HTERT RPE-1 (cell line): Measurements from ENCODE around the gene FER.
"Not testable (repeated sequence)": the region's sequence is repeated elsewhere in the genome, so short reads cannot be mapped to it uniquely, and the experiment has no call there.

ENCODE experiments used
- in situ Hi-C: fragments of 300-500 bp; cut with MboI; formaldehyde crosslinking; loops from 4 replicates; pipeline ENCODE4 v1.14.3; 2020; ENCODE audit warnings: low sequenced_read_pairs

Gene FER

DNA sequence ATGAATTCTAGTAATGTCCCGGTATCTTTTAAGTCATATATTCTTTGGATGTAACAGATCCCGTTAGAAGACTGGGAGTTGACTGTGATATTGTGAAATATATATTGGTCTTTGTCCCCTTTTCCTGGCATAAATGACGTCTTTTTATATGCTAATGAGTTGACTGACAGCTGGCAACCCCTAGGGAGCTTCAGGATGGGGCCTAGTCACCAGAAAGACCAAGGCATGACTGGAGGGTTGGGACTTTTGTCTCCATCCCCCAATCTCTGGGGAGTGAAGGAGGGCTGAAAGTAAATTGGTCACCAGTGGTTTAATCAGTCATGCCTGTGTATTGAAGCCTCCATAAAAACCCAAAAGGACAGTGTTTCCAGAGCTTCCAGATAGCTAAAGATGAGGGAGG lies 420.5 kb downstream of the FER start:
- in situ Hi-C loops = no loop called here

DNA sequence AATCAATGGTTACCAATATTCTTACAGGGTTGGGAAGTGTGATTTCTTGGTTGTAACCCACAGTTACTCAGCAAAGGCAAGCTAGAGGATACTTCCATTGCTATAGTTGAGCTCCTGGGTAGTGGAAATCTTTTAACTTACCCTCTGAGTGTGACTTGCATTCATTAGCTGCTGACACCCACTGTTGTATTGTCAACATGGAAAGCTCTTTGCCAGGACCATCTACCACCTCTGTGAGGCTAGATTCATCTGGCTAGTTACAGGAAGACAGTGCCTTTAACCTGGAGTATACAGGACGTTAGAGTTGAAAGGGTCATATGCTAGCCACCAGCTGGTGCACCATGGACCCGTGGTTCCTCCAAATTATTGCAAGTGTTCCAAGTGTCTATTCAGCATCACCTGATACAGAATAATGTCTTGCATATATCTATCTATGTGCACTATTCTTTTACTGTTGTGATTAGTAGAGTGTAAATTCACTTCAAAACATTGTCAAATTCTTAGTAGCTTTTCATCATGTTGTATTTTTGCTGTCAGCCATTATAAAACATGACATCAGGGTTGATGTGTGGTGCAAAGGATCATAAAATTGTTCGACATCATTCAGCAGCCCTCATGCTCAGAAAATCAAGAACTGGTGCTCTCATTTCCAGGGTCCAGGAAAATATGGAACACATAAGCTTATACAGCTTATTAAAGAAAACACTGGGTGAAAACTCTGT lies 423.1 kb downstream of the FER start:
- in situ Hi-C loops = no loop called here

DNA sequence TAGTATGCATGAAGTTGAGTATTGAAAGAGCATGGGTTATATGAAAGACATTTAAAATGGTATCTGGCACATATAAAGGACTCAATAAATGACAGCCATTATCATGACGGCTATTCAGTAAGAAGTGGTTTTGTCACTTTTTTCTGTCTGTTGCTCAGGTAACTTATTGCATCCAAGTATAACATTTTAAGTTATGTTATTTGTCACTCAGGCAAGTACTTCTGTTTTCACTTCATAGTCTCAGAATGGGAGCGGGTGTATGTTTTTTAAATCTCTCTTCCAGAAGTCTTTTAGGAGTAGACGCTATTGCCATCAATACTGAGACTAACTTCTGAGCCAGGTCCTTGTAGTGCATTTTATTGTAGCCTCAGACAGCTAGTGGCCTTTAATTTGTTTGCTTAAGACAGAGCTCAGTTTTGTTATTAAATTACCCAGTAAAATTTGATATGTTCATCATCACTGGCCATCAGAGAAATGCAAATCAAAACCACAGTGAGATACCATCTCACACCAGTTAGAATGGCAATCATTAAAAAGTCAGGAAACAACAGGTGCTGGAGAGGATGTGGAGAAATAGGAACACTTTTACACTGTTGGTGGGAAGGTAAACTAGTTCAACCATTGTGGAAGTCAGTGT lies 423.9 kb downstream of the FER start:
- in situ Hi-C loops = not testable (repeated sequence)

DNA sequence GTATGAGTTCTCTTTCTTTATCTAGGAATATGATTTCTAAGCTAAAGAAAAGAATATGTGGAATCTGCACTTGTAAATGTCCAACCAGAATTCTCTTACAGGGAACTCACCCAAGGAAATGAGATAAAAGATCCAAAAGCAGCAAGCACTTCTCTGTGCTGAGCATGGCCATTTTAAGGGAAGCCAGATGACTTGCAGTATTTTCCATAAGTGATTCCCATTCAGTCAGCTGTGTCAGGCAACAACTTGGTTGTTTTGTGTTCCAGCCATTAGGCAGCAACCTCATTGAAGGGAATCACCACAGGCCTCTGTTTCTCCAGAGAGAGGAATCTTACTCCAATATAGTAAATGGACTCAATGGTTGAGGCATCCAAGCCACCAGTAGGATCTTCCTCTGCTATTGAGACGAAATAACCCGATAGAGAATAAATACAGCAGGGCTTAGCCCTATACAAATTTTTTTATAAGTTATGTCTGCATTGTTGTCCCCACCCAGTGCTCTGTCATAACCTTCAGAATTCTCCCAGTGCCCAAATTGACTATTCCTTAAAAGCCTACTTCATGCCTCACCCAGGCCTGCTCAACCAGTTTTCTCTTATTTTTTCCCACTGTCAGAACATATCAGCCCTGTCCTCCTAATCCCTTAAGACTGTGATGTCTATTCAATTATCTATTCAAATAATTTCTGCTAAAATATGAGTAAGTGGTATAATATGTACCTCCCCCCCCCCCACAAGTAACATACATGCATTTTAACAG lies 425.5 kb downstream of the FER start:
- in situ Hi-C loops = no loop called here

DNA sequence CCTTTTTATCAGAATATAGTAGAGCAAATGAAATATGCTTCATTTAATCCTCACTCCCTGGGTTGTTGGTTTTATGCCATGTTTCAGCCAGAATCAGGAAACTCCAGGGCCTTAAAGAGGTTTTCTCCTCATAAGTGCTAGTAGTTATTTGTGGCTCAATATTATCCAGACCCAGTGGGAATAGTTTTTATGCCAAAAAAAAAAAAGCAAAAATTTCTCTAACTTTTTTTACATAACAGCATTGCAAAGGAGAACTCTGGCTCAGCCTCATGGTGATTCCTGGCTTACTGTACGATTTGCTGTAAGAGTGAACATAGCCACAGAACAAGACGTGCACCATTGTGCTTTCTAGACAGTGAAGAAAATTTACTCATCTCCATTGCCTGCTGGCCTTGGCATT lies 429.5 kb downstream of the FER start:
- in situ Hi-C loops = no loop called here

DNA sequence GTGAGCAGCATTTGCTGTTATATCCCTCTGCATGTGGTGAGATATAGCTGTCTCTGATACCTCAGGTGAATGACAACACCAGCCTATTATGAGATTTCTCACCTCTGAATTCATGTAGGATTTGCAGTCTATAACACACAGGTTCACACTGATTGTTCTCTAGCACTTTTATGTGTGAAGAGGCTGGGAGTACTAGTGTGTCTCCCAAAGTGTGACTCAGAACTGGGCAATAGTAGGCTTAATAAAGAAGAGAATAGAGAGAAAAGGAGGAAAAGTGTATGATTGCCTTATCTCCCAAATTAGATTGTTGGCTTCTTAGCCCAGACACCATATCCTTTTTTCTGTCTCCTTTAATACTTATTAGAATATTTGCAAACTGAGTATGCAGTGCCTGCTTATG lies 430.1 kb downstream of the FER start:
- in situ Hi-C loops = no loop called here

DNA sequence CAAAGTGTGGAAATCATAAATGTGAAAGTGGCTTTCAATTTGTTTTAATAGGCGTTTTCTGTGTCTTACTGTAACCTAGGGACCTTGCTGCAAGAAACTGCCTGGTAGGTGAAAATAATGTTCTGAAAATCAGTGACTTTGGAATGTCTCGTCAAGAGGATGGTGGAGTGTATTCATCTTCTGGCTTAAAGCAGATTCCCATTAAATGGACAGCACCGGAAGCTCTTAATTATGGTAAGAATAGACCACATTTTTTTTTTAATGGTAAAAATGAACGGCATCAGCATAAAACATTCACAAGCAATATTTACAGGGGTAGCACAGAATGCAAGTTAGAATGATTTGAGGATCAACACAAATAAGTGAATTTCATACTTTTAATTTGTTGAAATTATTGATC lies 433.0 kb downstream of the FER start:
- in situ Hi-C loops = no loop called here

DNA sequence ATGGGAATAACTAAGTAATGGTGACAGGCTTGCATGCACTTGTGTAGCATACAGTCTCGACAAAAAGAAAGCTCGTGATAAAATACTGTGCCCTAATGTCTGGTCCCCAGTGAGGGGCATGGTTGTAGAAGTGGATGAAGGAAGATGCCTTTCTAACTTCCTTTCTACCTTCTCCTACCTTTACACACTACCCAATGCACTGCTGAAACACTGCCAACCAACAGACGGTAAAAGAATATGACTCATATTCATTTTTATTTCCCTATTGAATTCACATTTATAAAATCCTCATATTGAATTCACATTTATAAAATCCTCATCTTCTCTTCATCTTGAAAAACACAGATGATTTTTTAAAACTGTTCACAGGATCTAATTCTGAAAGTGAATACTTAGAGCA lies 439.1 kb downstream of the FER start:
- in situ Hi-C loops = no loop called here

DNA sequence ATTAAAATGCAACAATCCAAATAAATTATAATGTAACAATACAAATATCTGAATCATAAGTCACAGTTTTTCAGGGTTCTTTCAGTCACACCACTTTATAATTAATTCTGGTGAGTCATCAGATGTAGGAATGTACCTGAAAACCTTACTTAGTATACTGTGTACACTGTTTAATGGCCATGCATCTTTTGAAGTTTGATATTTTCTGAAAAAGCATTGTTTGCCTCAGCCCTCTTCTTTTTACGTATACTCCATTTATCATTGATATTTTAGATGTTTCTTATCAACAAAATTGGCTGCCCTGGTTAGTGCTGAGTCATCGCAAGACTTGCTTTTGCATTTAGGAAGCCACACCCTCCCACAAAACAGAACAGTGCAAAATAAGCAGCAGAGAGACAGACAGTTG lies 443.5 kb downstream of the FER start:
- in situ Hi-C loops = no loop called here

DNA sequence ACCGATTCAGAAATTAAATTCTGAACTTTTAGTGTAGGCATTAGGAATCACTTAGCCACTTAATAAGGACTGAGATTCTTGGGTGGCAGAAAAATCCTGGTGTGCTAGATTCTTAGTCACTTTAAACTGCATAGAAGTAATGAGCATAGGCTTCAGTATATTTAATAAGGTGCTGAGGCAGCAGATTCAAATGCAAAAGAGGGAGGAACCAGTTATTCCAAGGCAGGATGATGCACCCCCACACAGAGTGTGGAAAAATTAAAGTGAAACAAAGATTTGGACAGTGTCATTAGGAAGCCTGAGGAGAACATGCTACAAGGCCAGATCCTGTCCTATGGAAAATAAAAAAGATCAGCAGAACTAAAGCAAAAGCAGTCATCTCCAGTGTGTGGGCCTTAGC lies 444.3 kb downstream of the FER start:
- in situ Hi-C loops = no loop called here

DNA sequence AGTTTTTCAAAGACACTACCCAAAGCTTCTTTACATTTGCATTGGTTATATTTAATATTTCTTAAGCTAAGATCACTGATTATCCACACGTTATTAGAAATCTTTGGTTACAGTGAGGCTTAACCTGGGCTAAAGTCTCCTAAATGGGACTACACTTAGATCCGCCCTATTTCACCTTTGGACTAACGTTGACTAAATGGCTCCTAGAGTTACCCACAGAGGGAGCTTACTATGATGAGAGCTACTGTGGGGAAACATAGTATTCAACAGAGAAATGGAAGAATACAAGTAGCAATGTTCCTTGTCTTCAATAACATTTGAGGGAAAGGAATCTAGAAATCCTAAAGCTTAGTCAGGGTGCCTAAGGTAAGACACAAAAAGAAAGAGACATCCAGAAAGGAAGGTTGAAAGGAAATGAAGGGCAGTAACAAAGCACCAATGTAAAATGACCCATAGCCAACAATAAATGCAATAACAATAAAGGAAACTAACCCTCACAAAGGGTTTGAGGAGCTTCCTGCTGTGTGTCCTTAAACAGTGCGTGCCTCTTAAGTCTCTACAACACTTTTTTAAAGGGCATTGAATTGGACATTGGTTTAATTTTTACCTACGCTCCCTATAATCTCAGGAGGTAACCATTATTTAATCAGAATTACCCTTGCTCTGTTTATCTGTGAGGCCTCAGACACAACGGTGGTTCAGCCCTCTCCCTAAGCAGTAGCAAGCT lies 445.0 kb downstream of the FER start:
- in situ Hi-C loops = no loop called here

DNA sequence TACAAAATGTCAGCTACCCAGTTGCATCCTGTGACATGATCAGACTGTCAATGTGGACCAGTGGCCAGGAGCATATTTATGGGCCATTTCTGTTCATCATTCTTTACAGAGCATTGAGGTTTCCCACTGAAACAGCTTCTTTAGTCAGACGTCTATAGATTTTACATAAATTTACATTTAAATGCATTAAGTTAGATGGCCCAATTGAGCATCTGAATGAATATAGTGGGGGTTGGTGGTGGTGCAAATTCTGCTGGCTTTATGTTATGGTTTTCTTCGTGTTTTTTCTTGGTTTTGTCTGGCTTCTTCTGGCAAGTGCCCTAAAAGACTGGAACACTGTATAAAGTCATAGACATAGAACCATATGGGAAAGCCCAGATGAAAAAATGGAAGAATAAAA lies 448.0 kb downstream of the FER start:
- in situ Hi-C loops = no loop called here

DNA sequence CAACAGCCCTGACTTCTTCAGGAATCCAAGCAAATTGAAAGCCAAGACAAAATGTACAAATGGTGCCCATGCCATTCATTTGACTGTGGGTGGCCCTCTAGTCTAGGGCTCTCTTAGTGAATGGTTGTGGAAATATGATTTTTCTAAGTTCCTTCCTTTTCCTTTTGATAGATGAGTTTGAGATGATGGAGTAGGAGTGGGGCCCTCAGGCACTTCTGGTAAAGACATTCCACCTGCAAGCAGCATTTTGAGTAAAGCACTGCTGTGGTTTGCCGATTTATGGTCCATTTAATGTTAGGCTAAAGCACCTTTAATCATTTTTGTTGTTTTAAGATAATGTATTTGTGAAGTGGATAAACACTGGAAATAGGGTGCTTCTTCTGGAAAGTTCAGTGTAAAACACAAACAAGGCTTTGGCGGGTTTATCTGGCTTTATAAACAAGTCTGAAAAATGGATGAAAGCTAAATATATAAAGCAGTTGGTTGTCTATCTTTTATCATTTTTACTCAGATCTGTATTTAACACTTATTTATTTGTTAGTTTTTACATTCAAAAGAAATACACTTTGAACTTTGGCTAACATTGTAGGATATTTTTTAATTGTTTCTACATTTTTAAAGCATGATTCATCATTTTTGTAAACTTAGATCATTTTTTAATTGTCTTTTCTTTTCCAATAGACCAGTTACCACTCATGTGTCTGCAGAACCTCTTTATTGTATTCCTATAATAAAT lies 448.6 kb downstream of the FER start:
- in situ Hi-C loops = no loop called here

DNA sequence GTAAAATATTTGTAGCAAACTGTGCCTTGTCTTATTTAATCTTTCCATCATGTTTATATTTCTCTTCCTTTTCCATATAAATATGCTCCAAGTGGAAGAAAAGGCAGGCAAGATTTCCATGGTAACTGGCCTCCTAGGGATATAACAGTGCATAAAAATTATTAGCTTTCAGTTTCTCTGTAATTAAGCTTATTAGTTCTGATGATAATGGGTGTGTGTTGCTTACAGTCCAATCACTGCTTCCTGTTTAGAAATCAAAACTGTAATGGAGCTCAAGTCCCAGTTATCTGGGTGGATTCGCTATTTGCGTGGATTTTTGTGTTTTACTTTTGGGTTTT lies 449.1 kb downstream of the FER start:
- in situ Hi-C loops = no loop called here

DNA sequence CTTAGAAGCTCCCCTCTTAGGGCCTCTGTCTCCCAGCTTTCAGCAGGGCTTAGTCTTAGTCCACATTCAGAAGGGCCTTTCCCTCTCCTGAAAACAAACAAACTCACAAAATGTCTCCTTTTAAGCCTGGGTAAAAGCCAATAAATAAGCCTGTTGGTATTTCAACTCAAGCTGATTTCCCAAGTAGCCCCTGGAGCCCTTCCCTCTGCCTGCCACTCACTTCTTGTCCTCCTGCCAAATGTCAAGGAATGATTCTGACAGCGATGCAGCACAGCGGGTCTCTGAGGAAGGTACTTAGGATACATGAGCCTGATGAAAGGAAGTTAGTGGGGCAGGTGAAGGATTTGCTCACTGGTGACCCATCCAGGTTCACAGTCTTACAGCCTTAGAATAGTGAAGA lies 451.6 kb downstream of the FER start:
- in situ Hi-C loops = no loop called here

DNA sequence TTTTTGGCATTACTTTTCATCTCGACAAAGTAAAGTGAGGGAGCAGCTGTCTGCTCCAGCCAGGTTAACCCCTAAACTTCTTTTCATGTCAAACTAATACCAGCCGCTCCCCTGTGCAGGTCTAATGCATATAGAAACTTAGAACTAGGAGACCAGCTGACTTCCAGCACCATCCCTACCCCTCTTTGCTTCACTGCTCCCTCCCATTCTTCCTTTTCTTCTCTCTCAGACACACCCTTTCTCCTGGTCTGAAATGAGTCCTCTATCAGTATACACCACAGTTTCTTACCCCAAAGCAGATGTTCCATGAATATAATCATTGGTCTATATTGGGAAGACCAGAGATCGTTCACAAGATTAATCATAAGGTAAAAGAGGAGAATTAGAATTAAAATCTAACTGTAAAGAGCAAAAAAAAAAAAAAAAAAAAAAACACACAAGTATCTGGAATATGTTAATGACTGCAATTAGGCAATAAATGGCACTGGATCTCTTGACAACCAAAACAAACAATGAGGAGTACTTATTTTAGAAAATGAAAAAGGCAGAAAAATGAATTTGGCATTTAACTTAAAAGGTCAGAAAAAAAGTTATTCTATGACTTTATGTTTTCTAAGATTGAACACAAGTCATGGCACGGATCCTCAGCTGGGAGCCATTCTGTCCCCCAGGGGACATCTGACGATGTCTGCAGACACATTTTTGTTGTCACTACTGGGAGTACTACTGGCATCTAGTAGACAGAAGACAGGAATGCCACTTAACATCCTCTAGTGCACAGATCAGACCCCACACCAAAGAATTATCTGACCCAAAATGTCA lies 452.3 kb downstream of the FER start:
- in situ Hi-C loops = no loop called here

DNA sequence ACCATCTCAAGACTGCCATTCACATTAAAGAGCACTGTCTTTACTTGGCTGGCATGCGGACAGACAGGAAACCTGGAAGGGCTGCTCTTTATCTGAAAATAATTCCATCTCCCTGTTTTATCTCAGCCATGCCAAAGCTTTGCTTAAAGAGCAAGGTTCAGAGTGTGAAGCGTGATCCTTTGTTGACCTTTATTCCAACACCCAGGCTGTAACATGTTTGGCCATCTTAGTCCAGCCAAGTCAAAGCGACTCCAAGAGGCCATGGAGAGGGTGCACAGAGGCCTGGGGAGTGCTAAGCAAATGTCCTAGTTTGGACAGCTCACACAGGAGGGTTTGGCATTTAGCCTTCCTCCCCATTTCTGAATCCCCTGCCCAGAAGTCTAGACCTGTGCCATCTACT lies 467.3 kb downstream of the FER start:
- in situ Hi-C loops = no loop called here

DNA sequence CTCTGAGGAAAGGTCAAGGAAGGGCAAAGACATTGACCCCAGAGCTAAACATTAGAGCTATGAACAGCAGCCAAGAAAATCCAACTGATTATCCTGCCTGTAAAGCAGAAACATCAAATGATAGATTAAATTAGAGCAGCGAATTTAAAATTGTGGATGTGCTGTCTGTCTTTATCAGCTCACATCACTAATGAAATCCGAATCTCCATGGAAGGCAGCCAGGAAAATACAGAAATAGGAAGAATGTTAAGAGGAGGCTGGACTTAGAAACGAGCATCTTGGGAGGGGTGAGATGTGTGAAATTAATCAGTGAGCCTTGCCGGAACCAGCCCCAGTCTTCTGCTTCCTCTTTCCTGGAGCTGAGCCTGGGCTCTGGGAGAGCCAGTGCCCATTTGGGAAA lies 471.1 kb downstream of the FER start:
- in situ Hi-C loops = no loop called here

DNA sequence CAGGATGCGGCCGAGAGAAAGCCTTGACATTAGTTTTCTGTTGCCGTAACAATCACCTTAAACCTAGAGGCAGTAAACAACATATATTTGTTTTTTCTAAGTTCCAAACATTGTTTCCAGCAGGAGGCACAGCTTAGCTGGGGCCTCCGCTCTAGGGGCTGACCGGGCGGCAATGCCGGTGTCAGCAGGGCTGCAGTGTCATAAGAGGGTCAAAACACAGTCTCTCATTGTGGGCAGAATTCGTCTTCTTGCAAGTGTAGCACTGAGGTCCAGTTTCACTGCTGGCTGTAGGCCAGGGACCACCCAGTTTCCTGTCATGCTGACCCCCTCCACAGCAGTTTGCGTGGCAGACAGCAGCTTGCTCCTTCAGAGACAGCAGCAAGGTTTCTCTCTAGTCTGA lies 475.8 kb downstream of the FER start:
- in situ Hi-C loops = no loop called here

DNA sequence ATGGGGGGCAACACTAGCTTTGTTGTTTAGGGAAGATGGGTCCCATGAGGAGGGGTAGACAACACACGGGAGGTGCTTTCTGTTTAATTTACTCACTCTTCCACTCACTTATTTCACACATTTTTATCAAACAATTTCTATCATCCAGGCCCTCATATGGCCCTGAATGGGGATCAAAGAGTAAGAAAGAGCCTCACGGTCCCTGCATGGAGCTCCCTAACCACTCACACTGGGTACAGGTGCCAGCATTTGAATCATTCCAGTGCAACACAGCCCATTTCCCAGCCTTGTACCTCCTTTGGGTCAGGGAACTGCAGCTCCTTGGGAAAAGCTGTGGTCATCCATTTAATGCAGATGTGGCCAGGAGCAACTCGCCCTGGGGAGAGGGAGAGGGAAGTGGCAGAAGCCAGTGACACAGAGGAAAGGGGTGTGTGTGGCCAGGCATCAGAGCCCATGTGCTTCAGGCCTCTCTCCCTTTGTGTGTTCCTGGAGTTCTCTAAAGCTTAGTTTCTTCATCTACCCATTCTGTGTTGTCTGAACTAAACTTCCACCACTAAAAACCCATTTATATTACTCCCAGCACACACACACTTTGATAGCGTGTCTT lies 476.7 kb downstream of the FER start:
- in situ Hi-C loops = no loop called here
